HepG2 (cell line): ENCODE data around the gene HEXA. TPM values are rescaled to one million over a fixed set of nuclear protein-coding genes. Genes with fewer than 3 reads are reported as not detected.

Experiments used
- ATAC-seq: fragments of 200-7000 bp; cut with Tn5 transposase; 3 replicates; pipeline ENCODE4 v1.9.1; 2020; ENCODE audit warnings: mild to moderate bottlenecking, moderate library complexity
- BruUV-seq: library from RNA; stranded (reverse); fragments of 400-500 nt; replicated peaks from 2 replicates; lab custom pipeline; 2021; lab: Mats Ljungman, UMichigan
- CTCF ChIA-PET: fragments of 300-600 bp; formaldehyde crosslinking; extraction: SDS; loops from one replicate; lab custom pipeline; 2021; ENCODE audit warnings: low total read pairs, inconsistent platforms, low intra/inter-chr PET ratio; lab: Yijun Ruan, JAX
- POLR2A ChIA-PET: fragments of 350-600 bp; sonication (Branson Sonifier 250); formaldehyde crosslinking; loops from one replicate; lab custom pipeline; 2020; ENCODE audit warnings: antibody characterized with exemption, inconsistent platforms; lab: Yijun Ruan, JAX
- DNase-seq: peaks from one replicate; pipeline ENCODE4 v3.0.0-alpha.2; 2015; ENCODE audit warnings: low spot score
- FAIRE-seq: peaks from 3 replicates; lab custom pipeline; 2011; peaks lifted over from hg19 to GRCh38; lab: Jason Lieb, UNC
- H2AFZ ChIP-seq: one replicate; pipeline ENCODE4 v1.6.1; 2011; ENCODE audit warnings: low read length, inconsistent platforms
- H3K27ac ChIP-seq: fragments of 300-600 bp; 3 replicates; pipeline ENCODE4 v1.8.0; 2011; ENCODE audit warnings: mixed run types, mild to moderate bottlenecking, mixed read lengths, low read length, inconsistent platforms; ENCODE audit not compliant: insufficient read depth; ENCODE audit errors: extremely low read length
- H3K27me3 ChIP-seq, 2 experiments: fragments of 200-600 bp in 1 of 2; 2 replicates in 1 of 2; 3 replicates in 1 of 2; pipeline versions ENCODE4 v1.6.0 to v1.8.0; 2011; ENCODE audit warnings: low read length in 2 of 2, mild to moderate bottlenecking in 2 of 2, moderate library complexity in 2 of 2, inconsistent platforms in 1 of 2; ENCODE audit not compliant: insufficient read depth in 2 of 2, control insufficient read depth in 1 of 2
- H3K36me3 ChIP-seq, 2 experiments: fragments of 200-600 bp in 1 of 2; replicated peaks in 1 of 2; 2 replicates in 1 of 2; 3 replicates in 1 of 2; pipeline versions ENCODE4 v1.5.1 to v1.8.0; 2011; ENCODE audit warnings: low read length in 2 of 2, inconsistent platforms in 1 of 2; ENCODE audit not compliant: insufficient read depth in 2 of 2, control insufficient read depth in 1 of 2
- H3K4me1 ChIP-seq: 2 replicates; pipeline ENCODE4 v1.5.1; 2012; ENCODE audit warnings: low read length, inconsistent platforms; ENCODE audit not compliant: insufficient read depth
- H3K4me2 ChIP-seq: 2 replicates; pipeline ENCODE4 v1.6.0; 2011; ENCODE audit warnings: low read depth, low read length, inconsistent platforms
- H3K4me3 ChIP-seq, 3 experiments: fragments of 200-600 bp in 1 of 3; sonication (generic), shearing (Covaris generic) in 1 of 3; replicated peaks in 1 of 3; 2 replicates each; pipeline ENCODE4 v1.5.1; 2011 to 2016; ENCODE audit warnings: low read length in 3 of 3, inconsistent platforms in 2 of 3, low read depth in 2 of 3, mild to moderate bottlenecking in 2 of 3, control low read depth in 1 of 3, mixed read lengths in 1 of 3; ENCODE audit not compliant: insufficient read depth in 1 of 3
- H3K79me2 ChIP-seq: one replicate; pipeline ENCODE4 v1.6.1; 2011; ENCODE audit warnings: low read length, inconsistent platforms; ENCODE audit not compliant: insufficient read depth
- H3K9ac ChIP-seq: 2 replicates; pipeline ENCODE4 v1.6.0; 2011; ENCODE audit warnings: mild to moderate bottlenecking, low read depth, low read length, inconsistent platforms; ENCODE audit not compliant: insufficient read depth
- H3K9me3 ChIP-seq: 2 replicates; pipeline ENCODE4 v1.5.1; 2012; ENCODE audit warnings: mild to moderate bottlenecking, low read length
- H4K20me1 ChIP-seq: 2 replicates; pipeline ENCODE4 v1.6.0; 2011; ENCODE audit warnings: inconsistent platforms, mild to moderate bottlenecking, low read length, moderate library complexity; ENCODE audit not compliant: insufficient read depth
- KAT2B ChIP-seq: fragments of 150-350 bp; IDR thresholded peaks from 2 replicates; pipeline ENCODE4 v1.6.1; 2014; ENCODE audit warnings: low read depth, low read length, borderline replicate concordance
- MAFF ChIP-seq: IDR thresholded peaks from 2 replicates; pipeline ENCODE4 v1.6.1; 2011; ENCODE audit warnings: low read depth, low read length, improper control_type of control experiment
- MAFK ChIP-seq, 2 experiments: IDR thresholded peaks in 1 of 2; conservative IDR thresholded peaks in 1 of 2; 2 replicates each; pipeline ENCODE4 v1.6.1; 2011; ENCODE audit warnings: improper control_type of control experiment in 2 of 2, low read length in 2 of 2
- NFE2L2 ChIP-seq: fragments of 150-350 bp; IDR thresholded peaks from 2 replicates; pipeline ENCODE4 v1.6.1; 2014; ENCODE audit warnings: low read length
- SALL2 ChIP-seq: sonication (generic); formaldehyde crosslinking; IDR thresholded peaks from 2 replicates; pipeline ENCODE4 v1.8.1; 2023; ENCODE audit warnings: mild to moderate bottlenecking, missing genetic modification reagents, inconsistent platforms
- ZNF274 ChIP-seq: sonication (generic); formaldehyde crosslinking; IDR thresholded peaks from 2 replicates; pipeline ENCODE4 v1.5.1; 2020; ENCODE audit warnings: mild to moderate bottlenecking, missing genetic modification reagents
- ZNF678 ChIP-seq: sonication (generic); formaldehyde crosslinking; IDR thresholded peaks from 2 replicates; pipeline ENCODE4 v1.4.0; 2020; ENCODE audit warnings: mild to moderate bottlenecking, missing genetic modification reagents
- WGBS: methylation state at CpG from one replicate; pipeline ENCODE4 v1.1.6; 2017; ENCODE audit warnings: low lambda C conversion rate; 5-methylcytosine and 5-hydroxymethylcytosine counted together
- in situ Hi-C: cut with HindIII; loops from 2 replicates; pipeline ENCODE4 v1.10.0; 2017; ENCODE audit warnings: low pct_unique_long_range_greater_than_20kb; ENCODE audit not compliant: extremely low pct_ligation_motif_present
- intact Hi-C: fragments of 100-400 bp; cut with micrococcal nuclease; formaldehyde crosslinking; loops from one replicate; pipeline ENCODE4 v1.10.0; 2022; ENCODE audit not compliant: unreplicated experiment
- polyA plus RNA-seq, 8 experiments: library from polyadenylated mRNA; depleted of rRNA in 3 of 8; stranded (reverse) in 7 of 8; unstranded in 1 of 8; fragments of >200 nt; fragmentation: Illumina TruSeq in 4 of 8; extraction: Trizol in 4 of 8; gene quantifications; 2 replicates each; pipeline versions ENCODE4 v1.2.1 to v1.2.3, GENCODE V29; 2011 to 2016; ENCODE audit warnings: low read depth in 4 of 8, missing spikeins in 1 of 8, mixed read lengths in 1 of 8; ENCODE audit not compliant: insufficient read depth in 1 of 8
- total RNA-seq, 5 experiments: library from RNA; depleted of rRNA; stranded (reverse); fragments of >200 nt; fragmentation: Illumina TruSeq; extraction: Trizol; gene quantifications; 2 replicates each; pipeline ENCODE4 v1.2.3, GENCODE V29; 2016; ENCODE audit warnings: low read depth in 1 of 5
- TF ChIP-seq, protein P1 (sequence below): IDR thresholded peaks from 2 replicates; pipeline ENCODE4 v1.6.1; 2012; ENCODE audit warnings: low read depth, low read length, improper control_type of control experiment

Gene HEXA
- total and polyA plus RNA-seq, 2 of the 13 experiments (the other 11 are each of a cell fraction or from before 2014, with no cell fraction given): 106 to 219 TPM

- H3K9ac ChIP-seq: no peak overlapping the region
- no peak for FAIRE-seq
- no TSS peak for BruUV-seq
- intact Hi-C loops: loop anchor here (10.0 kb wide), 1 partner anchor 194 kb away; no protein-coding TSS in a partner anchor
- ChIA-PET POLR2A (no interaction called here), CTCF (interaction anchor here (2.7 kb wide), 1 partner anchor 28 kb away, joined by 6 read pairs; no protein-coding TSS in a partner anchor)
- no peak overlapping the region for H3K4me3 ChIP-seq
- no peaks in the 10 kb centered on the region for H3K79me2 ChIP-seq
- no peak overlapping the region for H2AFZ ChIP-seq
- peaks cover 9% of the 10 kb centered on the region; the same call in 1 of the 2 replicates for H3K4me1 ChIP-seq
- H3K27me3 ChIP-seq: no peaks in the 10 kb centered on the region
- TF ChIP-seq ZNF678 (CRISPR knock-in tag) (no peak), ZNF274 (CRISPR knock-in tag) (no peak)
- H3K4me2 ChIP-seq: no peak overlapping the region
- H4K20me1 ChIP-seq: no peaks in the 10 kb centered on the region
- H3K9me3 ChIP-seq: no peaks in the 10 kb centered on the region
- in situ Hi-C loops: no loop called here
- H3K36me3 ChIP-seq: peaks cover 3 to 7% of the 10 kb centered on the region in 2 experiments; a peak in 4 of 5 replicates
- no peak overlapping the region for H3K27ac ChIP-seq
- 100% methylated on average over 1 of the region's 1 CpG for WGBS
- no peak for DNase-seq
- ATAC-seq: no peak
These were observed 35.4 kb downstream of the HEXA start for GRCh38 chr15:72340366-72340765.

- ChIA-PET POLR2A (no interaction called here), CTCF (no interaction called here)
- BruUV-seq: no TSS peak
- Histone ChIP-seq H3K4me1 (peaks cover 9% of the 10 kb centered on the region; the same call in 1 of the 2 replicates), H3K4me2 (no peak overlapping the region), H3K4me3 (no peak overlapping the region), H3K79me2 (no peaks in the 10 kb centered on the region), H3K9me3 (no peaks in the 10 kb centered on the region), H3K36me3 (peaks cover 1 to 5% of the 10 kb centered on the region in 2 experiments; a peak in 3 of 5 replicates), H3K27me3 (no peaks in the 10 kb centered on the region), H2AFZ (no peak overlapping the region), H4K20me1 (no peaks in the 10 kb centered on the region), H3K9ac (no peak overlapping the region), H3K27ac (no peak overlapping the region)
- TF ChIP-seq SALL2 (no peak), NFE2L2 (peak; percentile 54; the same call in 1 of the 2 replicates), KAT2B (no peak), MAFK (conservative IDR thresholded peaks at IDR 0.05 in 1 of 2, IDR thresholded peaks at IDR 0.05 in 1 of 2; ENCODE audit: low read length in 2 of 2) (peak; percentile 40 to 49; a peak in 3 of 4 replicates), MAFF (peak; percentile 44; the same call in 1 of the 2 replicates)
- TF ChIP-seq, protein P1, sequence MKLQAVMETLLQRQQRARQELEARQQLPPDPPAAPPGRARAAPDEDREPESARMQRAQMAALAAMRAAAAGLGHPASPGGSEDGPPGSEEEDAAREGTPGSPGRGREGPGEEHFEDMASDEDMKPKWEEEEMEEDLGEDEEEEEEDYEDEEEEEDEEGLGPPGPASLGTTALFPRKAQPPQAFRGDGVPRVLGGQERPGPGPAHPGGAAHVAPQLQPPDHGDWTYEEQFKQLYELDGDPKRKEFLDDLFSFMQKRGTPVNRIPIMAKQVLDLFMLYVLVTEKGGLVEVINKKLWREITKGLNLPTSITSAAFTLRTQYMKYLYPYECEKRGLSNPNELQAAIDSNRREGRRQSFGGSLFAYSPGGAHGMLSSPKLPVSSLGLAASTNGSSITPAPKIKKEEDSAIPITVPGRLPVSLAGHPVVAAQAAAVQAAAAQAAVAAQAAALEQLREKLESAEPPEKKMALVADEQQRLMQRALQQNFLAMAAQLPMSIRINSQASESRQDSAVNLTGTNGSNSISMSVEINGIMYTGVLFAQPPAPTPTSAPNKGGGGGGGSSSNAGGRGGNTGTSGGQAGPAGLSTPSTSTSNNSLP: peak; percentile 9; the same call in 1 of the 2 replicates
- peak; percentile 55 for ATAC-seq
- no peak for FAIRE-seq
- DNase-seq: peak; percentile 47
- in situ Hi-C loops (no loop called here), intact Hi-C loops (loop anchor here (10.0 kb wide), 1 partner anchor 195 kb away; no protein-coding TSS in a partner anchor)
- WGBS: 69% methylated on average over 3 of the region's 3 CpGs
These were observed 36.0 kb downstream of the HEXA start for GRCh38 chr15:72339777-72340177.
